HG02943 (cell line): ENCODE data around the gene CCDC89.
"Not testable (repeated sequence)": the region's sequence is repeated elsewhere in the genome, so short reads cannot be mapped to it uniquely, and the experiment has no call there.

Source experiments
- ATAC-seq: cut with Tn5 transposase; IDR thresholded peaks from one replicate; pipeline ENCODE4 v1.9.1; 2021; ENCODE audit warnings: mild to moderate bottlenecking, low read depth, moderate library complexity; ENCODE audit not compliant: unreplicated experiment

Gene CCDC89

DNA sequence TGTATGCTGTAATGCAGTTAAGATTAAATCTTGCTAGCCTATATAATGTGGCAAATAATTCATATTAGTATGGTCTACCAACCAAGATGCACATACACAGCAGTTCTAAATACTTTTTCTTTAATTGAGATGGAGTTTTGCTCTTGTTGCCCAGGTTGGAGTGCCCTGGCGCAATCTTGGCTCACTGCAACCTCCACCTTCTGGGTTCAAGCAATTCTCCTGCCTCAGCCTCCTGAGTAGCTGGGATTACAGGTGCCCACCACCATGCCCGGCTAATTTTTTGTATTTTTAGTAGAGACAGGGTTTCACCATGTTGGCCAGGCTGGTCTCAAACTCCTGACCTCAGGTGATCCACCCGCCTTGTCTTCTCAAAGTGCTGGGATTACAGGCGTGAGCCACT lies 31.7 kb downstream of the CCDC89 start:
- not testable (repeated sequence) for ATAC-seq

DNA sequence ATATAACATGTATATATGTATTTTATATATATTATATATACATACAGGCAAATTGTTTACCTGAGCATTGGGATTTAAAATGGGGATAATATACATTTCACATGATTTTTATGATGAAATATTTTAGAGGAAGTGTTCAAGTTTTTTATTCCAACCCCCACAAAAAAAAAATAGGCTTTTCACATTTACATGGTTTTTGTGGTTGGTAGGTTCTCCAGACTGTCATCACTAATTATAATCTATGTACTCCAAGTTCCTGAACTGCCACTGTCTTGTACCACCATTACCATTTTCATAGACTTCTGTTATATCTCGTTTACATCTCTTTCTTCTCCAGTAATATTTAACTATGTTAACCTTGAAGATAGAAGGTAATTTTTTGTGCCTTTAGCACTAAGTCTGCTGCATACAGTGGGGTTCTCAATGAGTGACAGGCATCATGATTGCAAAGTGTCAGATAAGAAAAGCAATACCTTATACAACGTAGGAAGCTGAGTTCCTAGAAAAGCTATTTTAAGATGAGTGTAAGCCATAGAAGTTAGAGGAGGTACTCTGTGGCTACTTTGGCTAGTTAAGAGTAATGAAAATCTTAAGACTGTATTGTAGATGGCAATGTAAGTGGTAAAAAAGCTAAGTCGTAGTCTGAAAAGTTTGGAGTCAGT lies 33.1 kb downstream of the CCDC89 start:
- no peak for ATAC-seq

DNA sequence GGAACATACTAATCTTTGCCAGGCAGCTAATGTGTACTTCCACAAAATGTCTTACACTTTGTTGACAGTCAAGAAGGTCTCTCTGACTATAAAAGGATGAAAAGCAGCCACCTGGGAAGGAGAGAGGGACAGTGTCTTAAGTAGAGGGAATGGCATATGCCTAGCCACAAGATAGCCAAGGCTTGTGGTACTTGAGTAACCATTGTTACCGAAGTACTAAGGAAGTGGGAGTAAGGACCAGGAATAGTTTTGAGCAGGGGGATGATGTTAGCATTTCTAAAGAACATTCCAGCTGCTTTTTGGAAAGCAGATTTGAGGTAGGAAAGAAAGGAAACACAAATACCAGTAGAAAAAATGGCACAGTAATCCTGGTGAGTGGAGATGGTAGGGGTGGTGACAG lies 34.9 kb downstream of the CCDC89 start:
- ATAC-seq: no peak

DNA sequence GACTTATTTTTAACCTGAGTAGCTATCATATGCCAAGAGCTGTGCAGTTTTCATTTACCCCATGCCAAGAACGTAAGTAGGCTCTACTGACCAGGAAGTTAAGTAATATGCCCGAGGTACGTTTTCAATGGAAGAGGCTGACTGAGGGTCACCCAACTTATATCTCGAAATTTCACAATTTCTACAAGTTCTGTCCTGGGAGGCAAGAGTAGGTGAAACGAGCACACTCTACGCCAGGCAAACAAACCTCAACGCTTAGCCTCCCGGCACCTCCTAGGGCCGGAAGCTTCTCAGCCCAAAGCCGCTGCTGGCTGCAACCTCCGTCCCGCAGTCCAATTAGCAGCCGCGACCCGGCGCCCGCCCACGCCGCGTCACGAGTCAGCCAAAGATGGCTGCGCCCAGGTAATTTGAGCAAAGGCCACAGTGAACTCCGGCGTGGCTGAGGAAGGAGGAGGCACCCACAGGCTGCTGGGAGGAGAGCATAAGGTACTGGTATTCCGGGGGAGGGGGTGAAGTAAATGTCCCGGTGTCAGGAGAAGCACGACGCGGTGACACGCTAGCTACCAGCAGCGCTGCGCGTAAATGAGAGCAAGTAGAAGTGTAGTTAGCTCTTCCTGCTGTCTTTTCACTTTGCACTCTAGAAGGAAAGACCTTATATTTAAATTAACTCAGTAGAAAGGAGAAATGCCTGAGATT lies 38.2 kb downstream of the CCDC89 start, which contains the start of gene TMEM126A:
Gene TMEM126A (plus strand): TSS at position 364 of the 696 bp plus-strand sequence. CDS start 2,289 bp downstream, outside the sequence.
- peak; percentile 100 for ATAC-seq

DNA sequence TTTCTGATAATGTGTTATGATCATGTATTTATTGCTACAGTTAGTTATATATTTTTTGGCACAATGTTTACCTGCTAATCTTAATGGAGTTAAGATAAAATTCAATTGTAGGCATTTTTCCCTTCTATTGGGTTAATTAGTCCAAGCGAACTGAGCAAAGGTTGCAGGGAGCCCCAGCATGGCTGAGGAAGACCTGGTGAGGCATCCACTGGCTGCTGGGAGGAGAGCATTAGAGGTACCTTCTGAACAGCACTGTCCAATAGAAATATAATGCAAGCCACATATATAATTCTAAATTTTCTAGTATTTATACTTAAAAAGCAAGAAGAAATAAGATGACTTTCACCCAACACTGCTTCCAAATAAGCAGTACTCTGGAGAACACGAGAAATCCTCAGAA lies 38.9 kb downstream of the CCDC89 start:
- ATAC-seq: peak; percentile 11

DNA sequence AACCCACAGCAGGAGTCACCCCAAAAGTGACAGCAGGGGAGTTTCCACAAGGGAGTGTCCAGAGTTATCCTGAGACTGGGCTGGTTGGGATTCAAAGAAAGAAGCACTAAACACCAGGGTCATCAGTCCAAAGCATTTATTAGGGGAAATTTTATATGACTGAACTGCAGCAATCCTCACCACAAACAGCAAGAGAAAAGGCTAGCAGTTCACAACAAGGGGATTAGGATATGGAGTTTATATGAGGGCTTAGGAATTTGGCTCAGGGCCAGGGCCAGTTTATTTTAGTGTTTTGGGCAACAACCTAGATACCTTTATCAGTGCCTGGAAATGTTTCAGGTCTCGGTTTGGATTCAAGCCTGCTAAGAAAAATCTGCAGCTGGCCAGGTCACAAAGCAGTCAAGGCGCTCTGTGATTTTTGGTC lies 42.8 kb downstream of the CCDC89 start:
- ATAC-seq: no peak

DNA sequence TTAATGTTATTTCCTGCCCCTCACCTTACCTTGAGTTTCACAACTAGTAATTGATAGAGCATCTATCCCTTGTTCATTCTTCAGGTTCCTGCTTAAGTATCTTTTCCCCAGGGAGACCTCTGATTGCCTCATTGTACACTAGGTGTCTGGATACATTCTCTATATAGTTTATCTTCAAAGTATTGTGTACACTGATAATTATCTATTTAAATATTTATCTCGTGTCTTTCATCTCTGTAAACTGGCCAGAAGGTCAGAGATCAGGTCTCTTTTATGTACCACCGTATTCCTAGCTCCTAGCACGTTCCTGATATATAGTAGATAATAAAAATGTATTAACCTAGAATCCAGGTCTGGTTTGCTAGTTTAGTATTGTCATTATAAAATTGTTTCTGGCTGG lies 51.2 kb downstream of the CCDC89 start:
- ATAC-seq: no peak
